Ovary (tissue), 3 donors: ENCODE results near the gene TNFRSF18.

Source experiments
- CTCF ChIP-seq, 3 donors: fragments of 450-650 bp in 2 of 3; fragments of 200-600 bp in 1 of 3; IDR thresholded peaks; one replicate each; pipeline versions ENCODE4 v1.5.1 to v1.8.0; 2016 to 2022; ENCODE audit warnings: antibody characterized with exemption in 3 of 3, mild to moderate bottlenecking in 1 of 3
- EP300 ChIP-seq: sonication (generic); formaldehyde crosslinking; IDR thresholded peaks from one replicate; pipeline ENCODE4 v1.6.1; 2017; ENCODE audit warnings: antibody characterized with exemption
- POLR2A ChIP-seq: fragments of 450-650 bp; IDR thresholded peaks from one replicate; pipeline ENCODE4 v1.6.1; 2017; ENCODE audit warnings: antibody characterized with exemption, mild to moderate bottlenecking, moderate library complexity
- donor health status: DM: no; HTN: no; CAD: no.

DNA sequence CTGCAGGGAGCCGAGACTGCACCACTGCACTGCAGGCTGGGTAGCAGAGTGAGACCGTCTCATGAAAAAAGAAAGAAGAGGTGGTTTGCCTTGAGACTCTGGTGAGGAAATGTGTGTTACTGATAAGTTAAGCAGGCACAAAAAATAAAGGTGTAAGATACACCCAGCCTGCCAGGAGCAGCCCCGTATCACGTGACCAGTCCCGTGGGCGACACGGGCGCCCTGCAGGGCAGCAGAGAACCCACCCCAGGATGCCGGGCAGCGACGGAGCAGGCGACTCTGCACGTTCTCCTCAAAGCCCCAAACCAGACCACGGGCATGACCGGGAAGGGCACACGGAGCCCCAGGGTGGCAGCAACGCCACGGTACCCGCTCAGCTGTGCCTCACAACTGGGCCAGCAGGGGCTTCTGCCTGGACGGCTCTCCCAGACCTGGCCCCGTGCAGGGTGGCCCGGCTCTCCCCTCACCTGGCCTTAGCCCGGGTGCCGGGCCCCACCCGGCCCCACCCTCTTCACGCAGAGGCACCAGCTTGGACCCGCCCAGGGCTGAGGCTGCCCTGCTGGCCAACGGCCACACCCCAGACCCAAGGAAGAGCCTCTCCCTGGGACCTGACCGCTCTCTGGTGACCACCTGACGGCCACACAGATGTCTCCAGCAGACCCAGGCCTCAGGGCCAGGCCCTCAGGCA lies 15.6 kb upstream of the TNFRSF18 start:
- TF ChIP-seq CTCF (IDR thresholded peaks at IDR 0.05) (no peak), POLR2A (no peak), EP300 (no peak)
